H9 (cell line): ENCODE measurements around the gene KIRREL3. TPM values are rescaled to one million over a fixed set of nuclear protein-coding genes. Genes with fewer than 3 reads are reported as not detected.

Source experiments
- DNase-seq: peaks from one replicate; pipeline ENCODE4 v3.0.0-alpha.2; 2017
- H2AFZ ChIP-seq: one replicate; pipeline ENCODE4 v1.6.1; 2013; ENCODE audit warnings: mild to moderate bottlenecking, low read length, control low read depth, moderate library complexity
- H2AK5ac ChIP-seq: 2 replicates; pipeline ENCODE4 v1.6.1; 2013; ENCODE audit warnings: low read length, control low read depth, mixed read lengths; ENCODE audit not compliant: insufficient read length
- H2BK120ac ChIP-seq: one replicate; pipeline ENCODE4 v1.6.1; 2013; ENCODE audit warnings: low read depth, mild to moderate bottlenecking, low read length, control low read depth, inconsistent platforms; ENCODE audit not compliant: poor library complexity, severe bottlenecking
- H2BK12ac ChIP-seq: 2 replicates; pipeline ENCODE4 v1.6.1; 2013; ENCODE audit warnings: low read length, control low read depth, mixed read lengths, low read depth; ENCODE audit not compliant: insufficient read length
- H2BK15ac ChIP-seq: 2 replicates; pipeline ENCODE4 v1.6.1; 2013; ENCODE audit warnings: low read depth, low read length, control low read depth
- H2BK20ac ChIP-seq: one replicate; pipeline ENCODE4 v1.6.1; 2013; ENCODE audit warnings: low read depth, mild to moderate bottlenecking, low read length, control low read depth, inconsistent platforms; ENCODE audit not compliant: poor library complexity, severe bottlenecking
- H2BK5ac ChIP-seq: 2 replicates; pipeline ENCODE4 v1.6.1; 2013; ENCODE audit warnings: low read length, control low read depth, mixed read lengths; ENCODE audit not compliant: insufficient read length
- H3K14ac ChIP-seq: 2 replicates; pipeline ENCODE4 v1.6.1; 2013; ENCODE audit warnings: low read length, control low read depth; ENCODE audit not compliant: insufficient read depth
- H3K18ac ChIP-seq: 2 replicates; pipeline ENCODE4 v1.6.1; 2013; ENCODE audit warnings: low read depth, mild to moderate bottlenecking, mixed read lengths, low read length, control low read depth; ENCODE audit not compliant: insufficient read length
- H3K23ac ChIP-seq: 2 replicates; pipeline ENCODE4 v1.6.1; 2013; ENCODE audit warnings: low read length, control low read depth, mixed read lengths, low read depth; ENCODE audit not compliant: insufficient read length
- H3K23me2 ChIP-seq: 2 replicates; pipeline ENCODE4 v1.6.1; 2013; ENCODE audit warnings: low read depth, mild to moderate bottlenecking, mixed read lengths, low read length, control low read depth; ENCODE audit not compliant: insufficient read length, poor library complexity, severe bottlenecking
- H3K27ac ChIP-seq: 2 replicates; pipeline ENCODE4 v1.5.1; 2013; ENCODE audit warnings: low read length, control low read depth, mixed read lengths, low read depth; ENCODE audit not compliant: insufficient read length
- H3K27me3 ChIP-seq: 2 replicates; pipeline ENCODE4 v1.6.1; 2013; ENCODE audit warnings: low read length, control low read depth, inconsistent platforms; ENCODE audit not compliant: insufficient read depth
- H3K4ac ChIP-seq: 2 replicates; pipeline ENCODE4 v1.6.1; 2013; ENCODE audit warnings: low read depth, mild to moderate bottlenecking, control low read depth, inconsistent platforms, low read length, moderate library complexity
- H3K4me1 ChIP-seq: 2 replicates; pipeline ENCODE4 v1.6.1; 2013; ENCODE audit warnings: low read length, control low read depth, inconsistent platforms; ENCODE audit not compliant: insufficient read depth
- H3K4me2 ChIP-seq: 2 replicates; pipeline ENCODE4 v1.6.1; 2013; ENCODE audit warnings: low read length, control low read depth, mixed read lengths; ENCODE audit not compliant: insufficient read length, insufficient read depth
- H3K56ac ChIP-seq: 2 replicates; pipeline ENCODE4 v1.6.1; 2013; ENCODE audit warnings: low read depth, mild to moderate bottlenecking, mixed read lengths, low read length, control low read depth; ENCODE audit not compliant: insufficient read length
- H3K79me1 ChIP-seq: 2 replicates; pipeline ENCODE4 v1.6.1; 2013; ENCODE audit warnings: low read depth, mild to moderate bottlenecking, moderate library complexity, low read length, control low read depth, inconsistent platforms; ENCODE audit not compliant: insufficient read depth, poor library complexity, severe bottlenecking
- H3K79me2 ChIP-seq: 2 replicates; pipeline ENCODE4 v1.6.1; 2013; ENCODE audit warnings: low read length, control low read depth, inconsistent platforms; ENCODE audit not compliant: insufficient read depth
- H3K9ac ChIP-seq: 2 replicates; pipeline ENCODE4 v1.6.1; 2013; ENCODE audit warnings: low read length, control low read depth, mixed read lengths; ENCODE audit not compliant: insufficient read length; ENCODE audit errors: extremely low read depth
- H3K9me3 ChIP-seq: one replicate; pipeline ENCODE4 v1.6.1; 2013; ENCODE audit warnings: low read depth, low read length, inconsistent platforms; ENCODE audit not compliant: control insufficient read depth
- H3T11ph ChIP-seq: one replicate; pipeline ENCODE4 v1.6.1; 2013; ENCODE audit warnings: mild to moderate bottlenecking, low read length, control low read depth, inconsistent platforms
- H4K20me1 ChIP-seq: one replicate; pipeline ENCODE4 v1.6.1; 2013; ENCODE audit not compliant: control insufficient read depth, insufficient read length, insufficient read depth
- H4K5ac ChIP-seq: 2 replicates; pipeline ENCODE4 v1.6.1; 2013; ENCODE audit warnings: low read depth, mild to moderate bottlenecking, mixed read lengths, low read length, control low read depth; ENCODE audit not compliant: insufficient read length
- H4K8ac ChIP-seq: replicated peaks from 2 replicates; pipeline ENCODE4 v1.6.1; 2013; ENCODE audit warnings: low read length, control low read depth, mixed read lengths, low read depth; ENCODE audit not compliant: insufficient read length
- H4K91ac ChIP-seq: 2 replicates; pipeline ENCODE4 v1.6.1; 2013; ENCODE audit warnings: low read depth, mild to moderate bottlenecking, moderate library complexity, mixed read lengths, low read length, control low read depth; ENCODE audit not compliant: insufficient read length
- H3K27ac Mint-ChIP-seq, 3 experiments: 2 replicates in 2 of 3; 3 replicates in 1 of 3; pipeline ENCODE4 v1.8.0; 2020 to 2021; ENCODE audit warnings: mixed read lengths in 3 of 3, mild to moderate bottlenecking in 1 of 3, moderate library complexity in 1 of 3
- H3K27me3 Mint-ChIP-seq: 2 replicates; pipeline ENCODE4 v1.8.0; 2021; ENCODE audit warnings: low read depth, mild to moderate bottlenecking, moderate library complexity, mixed read lengths
- H3K36me3 Mint-ChIP-seq, 3 experiments: 2 replicates in 2 of 3; 3 replicates in 1 of 3; pipeline ENCODE4 v1.8.0; 2020 to 2021; ENCODE audit warnings: low read depth in 3 of 3, mixed read lengths in 3 of 3; ENCODE audit not compliant: insufficient read depth in 1 of 3
- H3K4me1 Mint-ChIP-seq, 2 experiments: 2 replicates each; pipeline ENCODE4 v1.8.0; 2020; ENCODE audit warnings: mixed read lengths in 2 of 2
- H3K4me3 Mint-ChIP-seq, 2 experiments: 2 replicates in 1 of 2; 3 replicates in 1 of 2; pipeline ENCODE4 v1.8.0; 2020 to 2021; ENCODE audit warnings: mild to moderate bottlenecking in 2 of 2, mixed read lengths in 2 of 2, moderate library complexity in 1 of 2
- H3K9me3 Mint-ChIP-seq, 2 experiments: 2 replicates in 1 of 2; 3 replicates in 1 of 2; pipeline ENCODE4 v1.8.0; 2020; ENCODE audit warnings: mild to moderate bottlenecking in 2 of 2, mixed read lengths in 2 of 2, moderate library complexity in 1 of 2
- WGBS: extraction: QIAGEN DNeasy Blood & Tissue Kit; methylation state at CpG from one replicate; pipeline ENCODE4 v1.1.7; 2013; ENCODE audit warnings: missing lambda C conversion rate, low lambda C conversion rate, mixed read lengths; ENCODE audit not compliant: insufficient read length; ENCODE audit errors: extremely low coverage; 5-methylcytosine and 5-hydroxymethylcytosine counted together
- total RNA-seq: library from RNA; stranded (reverse); gene quantifications from 2 replicates; pipeline ENCODE4 v1.2.1, GENCODE V29; 2021
- TF ChIP-seq, protein P1 (sequence below): fragments of 200-600 bp; sonication (generic); conservative IDR thresholded peaks from 3 replicates; pipeline ENCODE4 v1.8.0; 2021; ENCODE audit warnings: antibody characterized with exemption, mild to moderate bottlenecking

KIRREL3 gene
- total RNA-seq, 1 experiment from 2014 or later, result 0.17 TPM

DNA sequence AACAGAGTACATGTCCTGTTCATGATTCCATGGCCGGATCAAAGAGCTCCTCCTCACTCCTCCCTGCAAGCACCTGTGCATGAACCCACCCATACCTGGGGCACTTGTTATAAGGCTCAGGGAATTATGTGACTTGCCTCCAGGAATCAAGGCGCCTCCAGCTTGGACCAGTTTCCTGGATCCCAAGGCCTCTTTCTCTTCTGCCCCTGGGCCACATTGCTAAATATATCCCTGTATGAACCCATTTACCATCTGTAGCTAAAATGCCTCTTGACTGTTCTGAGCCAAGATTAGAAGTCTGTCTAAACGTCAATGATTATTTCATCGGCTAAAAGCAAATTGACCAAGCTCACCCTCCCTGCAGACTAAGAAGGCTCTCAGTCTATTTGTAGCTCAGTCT is 135.6 kb downstream of the KIRREL3 start:
- Histone ChIP-seq H2BK5ac (no peak overlapping the region), H4K8ac (no peak overlapping the region), H2BK20ac (no peak overlapping the region), H2AFZ (no peak overlapping the region), H3K9me3 (no peaks in the 10 kb centered on the region), H3K14ac (no peak overlapping the region), H3K27me3 (no peaks in the 10 kb centered on the region), H3K4ac (no peak overlapping the region), H2AK5ac (no peak overlapping the region), H3K79me2 (no peaks in the 10 kb centered on the region), H2BK12ac (no peak overlapping the region), H3T11ph (no peak overlapping the region), H4K5ac (no peak overlapping the region), H3K27ac (no peak overlapping the region), H2BK120ac (no peak overlapping the region), H3K56ac (no peak overlapping the region), H3K18ac (no peak overlapping the region), H4K20me1 (no peaks in the 10 kb centered on the region), H2BK15ac (no peak overlapping the region), H4K91ac (no peak overlapping the region), H3K4me1 (no peaks in the 10 kb centered on the region), H3K23me2 (no peaks in the 10 kb centered on the region), H3K23ac (no peak overlapping the region), H3K9ac (no peak overlapping the region), H3K79me1 (no peaks in the 10 kb centered on the region), H3K4me2 (no peak overlapping the region)
- Mint-ChIP-seq H3K4me1 (peaks cover 10 to 18% of the 10 kb centered on the region in 2 experiments; a peak in 3 of 4 replicates), H3K36me3 (no peaks in the 10 kb centered on the region; a peak in 1 of 7 replicates), H3K27me3 (peaks cover 3% of the 10 kb centered on the region), H3K9me3 (no peaks in the 10 kb centered on the region; a peak in 1 of 5 replicates), H3K4me3 (no peak overlapping the region), H3K27ac (no peak overlapping the region)
- WGBS, result no CpG with 5 or more reads among the region's 4 CpGs
- DNase-seq, result no peak
- TF ChIP-seq, protein P1, sequence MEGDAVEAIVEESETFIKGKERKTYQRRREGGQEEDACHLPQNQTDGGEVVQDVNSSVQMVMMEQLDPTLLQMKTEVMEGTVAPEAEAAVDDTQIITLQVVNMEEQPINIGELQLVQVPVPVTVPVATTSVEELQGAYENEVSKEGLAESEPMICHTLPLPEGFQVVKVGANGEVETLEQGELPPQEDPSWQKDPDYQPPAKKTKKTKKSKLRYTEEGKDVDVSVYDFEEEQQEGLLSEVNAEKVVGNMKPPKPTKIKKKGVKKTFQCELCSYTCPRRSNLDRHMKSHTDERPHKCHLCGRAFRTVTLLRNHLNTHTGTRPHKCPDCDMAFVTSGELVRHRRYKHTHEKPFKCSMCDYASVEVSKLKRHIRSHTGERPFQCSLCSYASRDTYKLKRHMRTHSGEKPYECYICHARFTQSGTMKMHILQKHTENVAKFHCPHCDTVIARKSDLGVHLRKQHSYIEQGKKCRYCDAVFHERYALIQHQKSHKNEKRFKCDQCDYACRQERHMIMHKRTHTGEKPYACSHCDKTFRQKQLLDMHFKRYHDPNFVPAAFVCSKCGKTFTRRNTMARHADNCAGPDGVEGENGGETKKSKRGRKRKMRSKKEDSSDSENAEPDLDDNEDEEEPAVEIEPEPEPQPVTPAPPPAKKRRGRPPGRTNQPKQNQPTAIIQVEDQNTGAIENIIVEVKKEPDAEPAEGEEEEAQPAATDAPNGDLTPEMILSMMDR, result no peak
